GM10248 (cell line): Measurements from ENCODE around the gene H2AZ1.
A peak's percentile ranks its signal among the peaks of the same experiment; 100 is the strongest.

Experiments
- CTCF ChIA-PET: fragments of 300-600 bp; sonication (Branson Sonifier 250); formaldehyde crosslinking; extraction: SDS; loops from one replicate; lab custom pipeline; 2021; ENCODE audit warnings: antibody characterized with exemption; lab: Yijun Ruan, JAX
- POLR2A ChIA-PET: fragments of 350-650 bp; sonication (Branson Sonifier 250); formaldehyde crosslinking; extraction: SDS; loops from one replicate; lab custom pipeline; 2020; ENCODE audit warnings: antibody characterized with exemption; lab: Yijun Ruan, JAX
- DNase-seq: peaks from one replicate; pipeline ENCODE4 v3.0.0; 2012; ENCODE audit errors: extremely low spot score
- TF ChIP-seq, protein P1 (sequence below): IDR thresholded peaks from 2 replicates; pipeline ENCODE4 v1.5.1; 2012; ENCODE audit warnings: mild to moderate bottlenecking, low read depth; ENCODE audit errors: extremely low read depth, missing control alignments, control extremely low read depth

Gene H2AZ1

DNA sequence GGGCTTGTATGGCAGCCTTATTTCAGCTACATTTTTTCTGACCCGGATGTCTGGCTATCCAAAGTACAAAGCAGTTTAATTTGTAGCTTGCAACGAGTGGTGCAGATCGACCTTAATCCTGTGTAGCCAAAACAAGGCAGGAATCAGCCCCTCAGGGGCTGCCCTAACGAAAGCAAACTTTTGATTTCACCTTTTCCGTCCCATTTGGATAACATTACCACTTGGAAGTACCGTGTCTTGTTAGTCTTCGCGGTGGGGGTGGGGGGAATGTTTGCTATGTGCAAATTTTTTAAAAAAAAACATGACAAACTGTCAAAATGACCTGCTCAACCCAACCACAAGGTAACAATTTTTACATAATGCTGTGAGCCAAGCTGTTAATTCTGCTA is 2.9 kb downstream of the H2AZ1 start:
- TF ChIP-seq, protein P1, sequence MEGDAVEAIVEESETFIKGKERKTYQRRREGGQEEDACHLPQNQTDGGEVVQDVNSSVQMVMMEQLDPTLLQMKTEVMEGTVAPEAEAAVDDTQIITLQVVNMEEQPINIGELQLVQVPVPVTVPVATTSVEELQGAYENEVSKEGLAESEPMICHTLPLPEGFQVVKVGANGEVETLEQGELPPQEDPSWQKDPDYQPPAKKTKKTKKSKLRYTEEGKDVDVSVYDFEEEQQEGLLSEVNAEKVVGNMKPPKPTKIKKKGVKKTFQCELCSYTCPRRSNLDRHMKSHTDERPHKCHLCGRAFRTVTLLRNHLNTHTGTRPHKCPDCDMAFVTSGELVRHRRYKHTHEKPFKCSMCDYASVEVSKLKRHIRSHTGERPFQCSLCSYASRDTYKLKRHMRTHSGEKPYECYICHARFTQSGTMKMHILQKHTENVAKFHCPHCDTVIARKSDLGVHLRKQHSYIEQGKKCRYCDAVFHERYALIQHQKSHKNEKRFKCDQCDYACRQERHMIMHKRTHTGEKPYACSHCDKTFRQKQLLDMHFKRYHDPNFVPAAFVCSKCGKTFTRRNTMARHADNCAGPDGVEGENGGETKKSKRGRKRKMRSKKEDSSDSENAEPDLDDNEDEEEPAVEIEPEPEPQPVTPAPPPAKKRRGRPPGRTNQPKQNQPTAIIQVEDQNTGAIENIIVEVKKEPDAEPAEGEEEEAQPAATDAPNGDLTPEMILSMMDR = no peak
- no peak for DNase-seq
- POLR2A ChIA-PET = interaction anchor here (1.1 to 2.3 kb wide), 3 partner anchors 53 to 136 kb away, joined by 3 to 15 read pairs (median 3); partner anchors contain the start of gene LAMTOR3
- CTCF ChIA-PET = interaction anchor here (1.0 to 3.4 kb wide), 10 partner anchors 10 to 387 kb away, joined by 3 to 18 read pairs (median 4); partner anchors contain the start of genes DAPP1 and TRMT10A

GRCh38 chr4:99946356-99947189 is 3.5 kb downstream of the H2AZ1 start, which contains the start of gene DNAJB14:
DNAJB14 (minus strand) TSS chr4:99946618; CDS start chr4:99946571, 47 bp downstream.
- TF ChIP-seq, protein P1 = peak; percentile 11
- ChIA-PET POLR2A (interaction anchor here (0.8 to 2.3 kb wide), 4 partner anchors 52 to 135 kb away, joined by 3 to 15 read pairs (median 3); partner anchors contain the start of genes DAPP1 and LAMTOR3), CTCF (interaction anchor here (1.0 to 3.4 kb wide), 10 partner anchors 9 to 386 kb away, joined by 3 to 18 read pairs (median 4); partner anchors contain the start of genes DAPP1 and TRMT10A)
- peak; percentile 85 for DNase-seq

- peak; percentile 22 for DNase-seq
- TF ChIP-seq, protein P1 = no peak
- ChIA-PET CTCF (interaction anchor here (1.0 to 3.4 kb wide), 8 partner anchors 9 to 383 kb away, joined by 3 to 17 read pairs (median 4); partner anchors contain the start of genes DAPP1 and TRMT10A), POLR2A (interaction anchor here (0.8 to 2.3 kb wide), 4 partner anchors 52 to 134 kb away, joined by 3 to 15 read pairs (median 3); partner anchors contain the start of genes DAPP1 and LAMTOR3)
These were observed 4.2 kb downstream of the H2AZ1 start for GRCh38 chr4:99945718-99946355.

DNA sequence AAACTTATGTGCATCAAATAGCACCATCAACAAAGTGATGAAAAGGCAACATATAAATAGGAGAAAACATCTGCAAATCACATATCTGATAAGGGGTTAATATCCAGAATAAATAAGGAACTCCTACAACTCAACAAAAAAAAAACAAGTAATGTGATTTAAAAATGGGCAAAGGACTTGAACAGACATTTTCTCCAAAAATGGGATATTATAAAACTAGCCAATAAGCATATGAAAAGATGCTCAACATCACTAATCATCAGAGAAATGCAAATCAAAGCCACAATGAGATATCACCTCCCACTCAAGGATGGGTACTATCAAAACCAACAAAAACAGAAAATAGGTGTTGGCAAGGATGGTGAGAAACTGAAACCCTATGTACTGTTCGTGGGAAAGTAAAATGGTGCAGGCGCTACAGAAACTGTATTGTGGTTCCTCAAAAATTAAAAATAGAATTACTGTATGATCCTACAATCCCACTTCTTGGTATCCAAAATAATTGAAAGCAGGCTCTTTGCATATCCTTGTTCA is 6.1 kb downstream of the H2AZ1 start:
- ChIA-PET CTCF (interaction anchor here (1.3 to 1.4 kb wide), 2 partner anchors 26 to 127 kb away, joined by 3 read pairs; partner anchors contain the start of gene DAPP1), POLR2A (no interaction called here)
- TF ChIP-seq, protein P1 = no peak
- DNase-seq = no peak

- TF ChIP-seq, protein P1 = no peak
- CTCF ChIA-PET = interaction anchor here (3.4 kb wide), 1 partner anchor 9 kb away, joined by 17 read pairs; the partner anchor contains the start of gene DNAJB14
- DNase-seq = no peak
- POLR2A ChIA-PET = no interaction called here
These were observed 11.8 kb downstream of the H2AZ1 start for GRCh38 chr4:99938243-99938753.

DNA sequence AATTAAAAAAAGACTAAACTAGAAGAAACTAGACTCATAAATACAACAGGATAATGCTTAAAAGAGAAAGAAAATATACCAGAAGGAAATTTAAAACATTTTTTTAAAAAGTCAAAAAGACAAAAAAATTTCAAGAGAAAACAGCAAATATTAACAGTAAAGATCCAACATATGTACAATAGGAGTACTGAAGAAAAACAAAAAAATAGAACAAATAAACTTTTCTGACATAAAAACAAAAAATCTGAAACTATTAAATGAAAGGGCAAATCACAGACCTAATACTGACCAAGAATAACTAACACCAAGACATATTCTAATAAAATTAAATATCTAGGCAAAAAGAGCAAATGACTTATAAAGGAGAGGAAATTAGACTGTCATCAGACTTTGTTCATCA is 15.2 kb downstream of the H2AZ1 start:
- DNase-seq = no peak
- TF ChIP-seq, protein P1 = no peak
- POLR2A ChIA-PET = no interaction called here
- CTCF ChIA-PET = no interaction called here
